IMR-90 (cell line): ENCODE data around the gene KRTAP12-3. TPM values are rescaled to one million over a fixed set of nuclear protein-coding genes. Genes with fewer than 3 reads are reported as not detected.

Experiments
- ATAC-seq: fragments of 200-7000 bp; cut with Tn5 transposase; 2 replicates; pipeline ENCODE4 v1.9.1; 2020; ENCODE audit warnings: low read depth, mild to moderate bottlenecking, moderate library complexity
- BruUV-seq: library from RNA; stranded (reverse); fragments of 400-500 nt; replicated peaks from 2 replicates; lab custom pipeline; 2021; lab: Mats Ljungman, UMichigan
- CTCF ChIA-PET: fragments of 300-600 bp; formaldehyde crosslinking; extraction: SDS; loops from one replicate; lab custom pipeline; 2021; ENCODE audit warnings: antibody characterized with exemption; lab: Yijun Ruan, JAX
- POLR2A ChIA-PET: fragments of 300-600 bp; sonication (Branson Sonifier 250); formaldehyde crosslinking; loops from one replicate; lab custom pipeline; 2022; ENCODE audit warnings: antibody characterized with exemption; ENCODE audit not compliant: unreplicated experiment; lab: Charles Lee
- DNase-seq: peaks from one replicate; pipeline ENCODE4 v3.0.0; 2013
- H2AFZ ChIP-seq: replicated peaks from 2 replicates; pipeline ENCODE3; 2013; ENCODE audit warnings: low read length, mild to moderate bottlenecking; ENCODE audit not compliant: poor library complexity
- H2AK5ac ChIP-seq: 2 replicates; pipeline ENCODE4 v1.6.1; 2013; ENCODE audit warnings: low read depth, low read length, inconsistent platforms
- H2AK9ac ChIP-seq: replicated peaks from 2 replicates; pipeline ENCODE3; 2013; ENCODE audit warnings: mild to moderate bottlenecking, low read depth, low read length, moderate library complexity; ENCODE audit not compliant: poor library complexity
- H2BK120ac ChIP-seq: 2 replicates; pipeline ENCODE4 v1.6.1; 2013; ENCODE audit warnings: low read depth, low read length, inconsistent platforms
- H2BK15ac ChIP-seq: 3 replicates; pipeline ENCODE4 v1.6.1; 2013; ENCODE audit warnings: low read depth, low read length, inconsistent platforms
- H2BK20ac ChIP-seq: 2 replicates; pipeline ENCODE4 v1.6.1; 2013; ENCODE audit warnings: low read depth, mild to moderate bottlenecking, inconsistent platforms, low read length, moderate library complexity
- H2BK5ac ChIP-seq: 2 replicates; pipeline ENCODE4 v1.6.1; 2013; ENCODE audit warnings: mild to moderate bottlenecking, low read depth, low read length, inconsistent platforms; ENCODE audit not compliant: poor library complexity, severe bottlenecking
- H3K14ac ChIP-seq: replicated peaks from 2 replicates; pipeline ENCODE4 v1.6.1; 2013; ENCODE audit warnings: low read depth, low read length, inconsistent platforms
- H3K18ac ChIP-seq: 2 replicates; pipeline ENCODE4 v1.6.1; 2013; ENCODE audit warnings: low read depth, low read length, control low read depth
- H3K23ac ChIP-seq: 2 replicates; pipeline ENCODE4 v1.6.1; 2013; ENCODE audit warnings: low read depth, low read length, inconsistent platforms
- H3K27ac ChIP-seq: 2 replicates; pipeline ENCODE4 v1.5.1; 2013; ENCODE audit warnings: mild to moderate bottlenecking, control low read depth, low read length; ENCODE audit not compliant: insufficient read depth
- H3K27me3 ChIP-seq: 2 replicates; pipeline ENCODE4 v1.6.1; 2013; ENCODE audit warnings: low read length; ENCODE audit not compliant: control insufficient read depth, insufficient read depth
- H3K36me3 ChIP-seq: 2 replicates; pipeline ENCODE4 v1.6.1; 2013; ENCODE audit warnings: low read length, mixed read lengths; ENCODE audit not compliant: control insufficient read depth, insufficient read depth
- H3K4ac ChIP-seq: 2 replicates; pipeline ENCODE4 v1.6.1; 2013; ENCODE audit warnings: low read depth, low read length, inconsistent platforms
- H3K4me1 ChIP-seq: 2 replicates; pipeline ENCODE4 v1.6.1; 2013; ENCODE audit warnings: low read length, mixed read lengths; ENCODE audit not compliant: control insufficient read depth, insufficient read depth
- H3K4me2 ChIP-seq: 2 replicates; pipeline ENCODE4 v1.6.1; 2013; ENCODE audit warnings: low read depth, mild to moderate bottlenecking, control low read depth, low read length, moderate library complexity
- H3K4me3 ChIP-seq: 2 replicates; pipeline ENCODE4 v1.5.1; 2013; ENCODE audit warnings: low read depth, mild to moderate bottlenecking, control low read depth, low read length, moderate library complexity; ENCODE audit not compliant: insufficient read depth
- H3K56ac ChIP-seq: 2 replicates; pipeline ENCODE4 v1.6.1; 2013; ENCODE audit warnings: low read length, inconsistent platforms; ENCODE audit not compliant: insufficient read depth; ENCODE audit errors: extremely low read depth
- H3K79me1 ChIP-seq, 2 experiments: 2 replicates each; pipeline ENCODE4 v1.6.1; 2013; ENCODE audit warnings: low read length in 2 of 2, inconsistent platforms in 1 of 2, low read depth in 1 of 2
- H3K9ac ChIP-seq: 2 replicates; pipeline ENCODE4 v1.6.1; 2013; ENCODE audit warnings: low read depth, low read length, control low read depth
- H3K9me1 ChIP-seq: 2 replicates; pipeline ENCODE4 v1.6.1; 2013; ENCODE audit warnings: low read length, inconsistent platforms; ENCODE audit not compliant: insufficient read depth
- H3K9me3 ChIP-seq: 2 replicates; pipeline ENCODE4 v1.6.1; 2013; ENCODE audit warnings: low read length; ENCODE audit not compliant: control insufficient read depth, insufficient read depth
- H4K20me1 ChIP-seq: 2 replicates; pipeline ENCODE4 v1.6.1; 2013; ENCODE audit warnings: low read length, inconsistent platforms; ENCODE audit not compliant: insufficient read depth
- H4K5ac ChIP-seq: 2 replicates; pipeline ENCODE4 v1.6.1; 2013; ENCODE audit warnings: mild to moderate bottlenecking, low read depth, low read length, control low read depth
- H4K8ac ChIP-seq, 2 experiments: 2 replicates each; pipeline ENCODE4 v1.6.1; 2013; ENCODE audit warnings: low read depth in 2 of 2, low read length in 2 of 2, control low read depth in 1 of 2, inconsistent platforms in 1 of 2
- H4K91ac ChIP-seq: 2 replicates; pipeline ENCODE4 v1.6.1; 2013; ENCODE audit warnings: low read depth, low read length, inconsistent platforms; ENCODE audit not compliant: insufficient read depth
- RFX5 ChIP-seq: IDR thresholded peaks from 2 replicates; pipeline ENCODE4 v1.8.0; 2012; ENCODE audit warnings: low read depth, mild to moderate bottlenecking, low read length, moderate library complexity
- WGBS, 2 experiments: methylation state at CpG; one replicate each; pipeline versions ENCODE4 v1.1.5 to v1.1.7; 2013; ENCODE audit warnings: missing lambda C conversion rate in 2 of 2; ENCODE audit not compliant: insufficient read length in 1 of 2; ENCODE audit errors: extremely low coverage in 2 of 2; 5-methylcytosine and 5-hydroxymethylcytosine counted together
- dilution Hi-C: fragments of 300-500 bp; cut with HindIII; formaldehyde crosslinking; loops from one replicate; pipeline ENCODE4 v1.14.3; 2018; ENCODE audit warnings: low sequenced_read_pairs; ENCODE audit not compliant: unreplicated experiment
- in situ Hi-C: fragments of 300-500 bp; cut with MboI; formaldehyde crosslinking; loops from 3 replicates; pipeline ENCODE4 v1.14.3; 2019; ENCODE audit warnings: low sequenced_read_pairs, inconsistent platforms, mixed read lengths
- intact Hi-C: fragments of 100-400 bp; cut with micrococcal nuclease; formaldehyde crosslinking; loops from 2 replicates; pipeline ENCODE4 v1.10.0; 2022
- polyA plus RNA-seq, 3 experiments: library from polyadenylated mRNA; depleted of rRNA; stranded (reverse); fragments of >200 nt; gene quantifications; 2 replicates each; pipeline ENCODE4 v1.2.3, GENCODE V29; 2012; ENCODE audit warnings: low replicate concordance in 1 of 3
- total RNA-seq: library from RNA; depleted of rRNA; stranded (reverse); fragments of >200 nt; gene quantifications from 2 replicates; pipeline ENCODE4 v1.2.3, GENCODE V29; 2012
- TF ChIP-seq, protein P1 (sequence below): fragments of 150-350 bp; IDR thresholded peaks from 2 replicates; pipeline ENCODE4 v1.6.1; 2017; ENCODE audit warnings: mild to moderate bottlenecking, antibody characterized with exemption, low read length, low read depth
- TF ChIP-seq, protein P2 (sequence below): fragments of 150-350 bp; IDR thresholded peaks from 2 replicates; pipeline ENCODE4 v1.6.1; 2016; ENCODE audit warnings: low read depth, mild to moderate bottlenecking, low read length, moderate library complexity, borderline replicate concordance

KRTAP12-3 gene
- total and polyA plus RNA-seq, 2 of the 4 experiments (the other 2 are of a cell fraction) = not detected

DNA sequence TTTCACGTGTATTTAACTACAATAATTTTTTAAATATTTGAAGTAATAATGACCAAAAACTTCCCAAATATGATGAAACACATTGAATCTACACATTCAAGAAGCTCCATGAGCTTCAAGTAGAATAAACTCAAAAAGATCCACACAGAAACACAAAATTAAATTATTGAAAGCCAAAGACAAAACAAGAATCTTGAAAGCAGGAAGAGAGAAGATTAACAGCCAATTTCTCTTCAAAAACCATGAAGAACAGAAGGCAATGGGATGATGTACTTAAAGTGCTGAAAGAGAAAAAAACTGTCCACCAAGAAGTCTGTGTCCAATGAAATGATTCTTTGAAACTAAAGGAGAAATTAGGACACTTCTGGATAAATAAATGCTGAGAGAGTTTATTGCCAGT is 25.7 kb upstream of the KRTAP12-3 start:
- DNase-seq (no peak), ATAC-seq (no peak)
- Histone ChIP-seq H3K9ac (no peak overlapping the region), H3K27me3 (no peaks in the 10 kb centered on the region), H2BK15ac (no peak overlapping the region), H3K36me3 (no peaks in the 10 kb centered on the region), H4K8ac (no peak overlapping the region), H3K18ac (no peak overlapping the region), H3K4me2 (no peak overlapping the region), H4K5ac (no peak overlapping the region), H2BK20ac (no peak overlapping the region), H2BK120ac (no peak overlapping the region), H3K79me1 (no peaks in the 10 kb centered on the region), H3K27ac (no peak overlapping the region), H2AK5ac (no peak overlapping the region), H4K20me1 (no peaks in the 10 kb centered on the region), H3K9me1 (no peaks in the 10 kb centered on the region), H3K23ac (no peak overlapping the region), H2AFZ (no peak overlapping the region), H3K9me3 (0 out of 2 replicates have a peak, but pooled peaks cover 2% of the 10 kb centered on the region), H2AK9ac (no peak overlapping the region), H3K4me3 (no peak overlapping the region), H4K91ac (no peak overlapping the region), H2BK5ac (no peak overlapping the region), H3K56ac (no peak overlapping the region), H3K4me1 (no peaks in the 10 kb centered on the region), H3K4ac (no peak overlapping the region), H3K14ac (no peak overlapping the region)
- no CpG with 5 or more reads among the region's 1 CpG for WGBS, 2 experiments
- ChIA-PET POLR2A (no interaction called here), CTCF (no interaction called here)
- dilution Hi-C loops = no loop called here
- no TSS peak for BruUV-seq
- TF ChIP-seq, protein P1, sequence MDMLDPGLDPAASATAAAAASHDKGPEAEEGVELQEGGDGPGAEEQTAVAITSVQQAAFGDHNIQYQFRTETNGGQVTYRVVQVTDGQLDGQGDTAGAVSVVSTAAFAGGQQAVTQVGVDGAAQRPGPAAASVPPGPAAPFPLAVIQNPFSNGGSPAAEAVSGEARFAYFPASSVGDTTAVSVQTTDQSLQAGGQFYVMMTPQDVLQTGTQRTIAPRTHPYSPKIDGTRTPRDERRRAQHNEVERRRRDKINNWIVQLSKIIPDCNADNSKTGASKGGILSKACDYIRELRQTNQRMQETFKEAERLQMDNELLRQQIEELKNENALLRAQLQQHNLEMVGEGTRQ = no peak
- TF ChIP-seq, protein P2, sequence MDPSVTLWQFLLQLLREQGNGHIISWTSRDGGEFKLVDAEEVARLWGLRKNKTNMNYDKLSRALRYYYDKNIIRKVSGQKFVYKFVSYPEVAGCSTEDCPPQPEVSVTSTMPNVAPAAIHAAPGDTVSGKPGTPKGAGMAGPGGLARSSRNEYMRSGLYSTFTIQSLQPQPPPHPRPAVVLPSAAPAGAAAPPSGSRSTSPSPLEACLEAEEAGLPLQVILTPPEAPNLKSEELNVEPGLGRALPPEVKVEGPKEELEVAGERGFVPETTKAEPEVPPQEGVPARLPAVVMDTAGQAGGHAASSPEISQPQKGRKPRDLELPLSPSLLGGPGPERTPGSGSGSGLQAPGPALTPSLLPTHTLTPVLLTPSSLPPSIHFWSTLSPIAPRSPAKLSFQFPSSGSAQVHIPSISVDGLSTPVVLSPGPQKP = no peak
- TF ChIP-seq RFX5 = no peak
- in situ Hi-C loops = no loop called here
- intact Hi-C loops = no loop called here
